Upper lobe of left lung (tissue), 4 donors: ENCODE measurements around the gene AGPAT4.
"Not testable (repeated sequence)": the region's sequence is repeated elsewhere in the genome, so short reads cannot be mapped to it uniquely, and the experiment has no call there.

Experiments used
- POLR2A ChIP-seq, 4 donors: fragments of 450-650 bp; IDR thresholded peaks; one replicate each; pipeline ENCODE4 v1.5.1; 2016 to 2017; ENCODE audit warnings: antibody characterized with exemption in 4 of 4, mild to moderate bottlenecking in 2 of 4
- TF ChIP-seq, protein P1 (sequence below), 6 experiments: fragments of 450-650 bp in 4 of 6; fragments of 200-600 bp in 2 of 6; sonication (generic) in 2 of 6; IDR thresholded peaks; one replicate each; pipeline ENCODE4 v1.5.1; 2016 to 2019; ENCODE audit warnings: antibody characterized with exemption in 6 of 6

DNA sequence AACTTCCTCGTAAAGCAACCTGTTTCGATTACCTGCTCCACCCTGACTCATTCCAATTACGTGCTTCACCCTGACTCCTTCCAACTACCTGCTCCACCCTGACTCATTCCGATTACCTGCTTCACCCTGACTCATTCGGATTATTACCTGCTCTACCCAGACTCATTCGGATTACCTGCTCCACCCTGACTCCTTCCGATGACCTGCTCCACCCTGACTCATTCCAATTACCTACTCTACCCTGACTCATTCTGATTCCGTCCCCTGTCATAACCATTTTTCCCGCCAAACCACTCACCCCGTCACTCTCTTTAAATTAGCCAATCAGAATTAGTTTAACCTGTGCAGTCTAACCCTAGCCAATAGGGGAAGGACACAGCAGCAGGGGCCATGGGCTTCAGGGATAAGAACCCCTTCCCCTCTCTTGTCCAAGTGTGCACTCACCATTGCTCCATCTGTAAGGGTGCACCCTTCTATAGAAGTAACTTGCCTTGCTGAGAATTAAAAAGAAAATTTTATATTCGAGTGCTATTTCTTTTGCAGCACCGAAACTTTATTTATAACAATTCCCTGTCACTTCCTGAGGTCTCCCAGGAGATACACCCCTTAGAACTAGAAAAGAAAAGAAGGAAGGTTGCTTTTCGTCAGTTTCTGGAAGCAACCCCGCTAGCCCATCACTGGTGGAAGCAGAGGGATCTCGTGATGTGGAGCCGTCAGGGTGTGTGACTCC, 48.7 kb downstream of the AGPAT4 start:
- TF ChIP-seq POLR2A (IDR thresholded peaks at IDR 0.05), result not testable (repeated sequence)
- TF ChIP-seq, protein P1, sequence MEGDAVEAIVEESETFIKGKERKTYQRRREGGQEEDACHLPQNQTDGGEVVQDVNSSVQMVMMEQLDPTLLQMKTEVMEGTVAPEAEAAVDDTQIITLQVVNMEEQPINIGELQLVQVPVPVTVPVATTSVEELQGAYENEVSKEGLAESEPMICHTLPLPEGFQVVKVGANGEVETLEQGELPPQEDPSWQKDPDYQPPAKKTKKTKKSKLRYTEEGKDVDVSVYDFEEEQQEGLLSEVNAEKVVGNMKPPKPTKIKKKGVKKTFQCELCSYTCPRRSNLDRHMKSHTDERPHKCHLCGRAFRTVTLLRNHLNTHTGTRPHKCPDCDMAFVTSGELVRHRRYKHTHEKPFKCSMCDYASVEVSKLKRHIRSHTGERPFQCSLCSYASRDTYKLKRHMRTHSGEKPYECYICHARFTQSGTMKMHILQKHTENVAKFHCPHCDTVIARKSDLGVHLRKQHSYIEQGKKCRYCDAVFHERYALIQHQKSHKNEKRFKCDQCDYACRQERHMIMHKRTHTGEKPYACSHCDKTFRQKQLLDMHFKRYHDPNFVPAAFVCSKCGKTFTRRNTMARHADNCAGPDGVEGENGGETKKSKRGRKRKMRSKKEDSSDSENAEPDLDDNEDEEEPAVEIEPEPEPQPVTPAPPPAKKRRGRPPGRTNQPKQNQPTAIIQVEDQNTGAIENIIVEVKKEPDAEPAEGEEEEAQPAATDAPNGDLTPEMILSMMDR (IDR thresholded peaks at IDR 0.05), result not testable (repeated sequence)
